Osteocyte (in vitro differentiated cells): Measurements from ENCODE around the gene HS2ST1. TPM values are rescaled to one million over a fixed set of nuclear protein-coding genes. Genes with fewer than 3 reads are reported as not detected.

Source experiments
- DNase-seq: peaks from one replicate; pipeline ENCODE4 v3.0.0; 2021; ENCODE audit warnings: mixed read lengths; ENCODE audit not compliant: unreplicated experiment; ENCODE audit errors: extremely low spot score
- H3K27ac Mint-ChIP-seq: one replicate; pipeline ENCODE4 v1.8.0; 2021; ENCODE audit warnings: mild to moderate bottlenecking, mixed read lengths; ENCODE audit not compliant: unreplicated experiment
- H3K27me3 Mint-ChIP-seq: one replicate; pipeline ENCODE4 v1.8.0; 2021; ENCODE audit warnings: mixed read lengths; ENCODE audit not compliant: unreplicated experiment
- H3K36me3 Mint-ChIP-seq: one replicate; pipeline ENCODE4 v1.8.0; 2021; ENCODE audit warnings: mixed read lengths; ENCODE audit not compliant: unreplicated experiment
- H3K4me1 Mint-ChIP-seq: one replicate; pipeline ENCODE4 v1.8.0; 2021; ENCODE audit warnings: mixed read lengths; ENCODE audit not compliant: unreplicated experiment
- H3K4me3 Mint-ChIP-seq: one replicate; pipeline ENCODE4 v1.8.0; 2021; ENCODE audit warnings: mild to moderate bottlenecking, moderate library complexity, mixed read lengths; ENCODE audit not compliant: unreplicated experiment
- H3K9me3 Mint-ChIP-seq: one replicate; pipeline ENCODE4 v1.8.0; 2021; ENCODE audit warnings: mixed read lengths; ENCODE audit not compliant: unreplicated experiment
- CTCF ChIP-seq: fragments of 200-600 bp; sonication (generic); IDR thresholded peaks from 2 replicates; pipeline ENCODE4 v1.5.0; 2021; ENCODE audit warnings: antibody characterized with exemption, mild to moderate bottlenecking, moderate library complexity
- total RNA-seq: library from RNA; stranded (reverse); gene quantifications from 2 replicates; pipeline ENCODE4 v1.2.1, GENCODE V29; 2021

The HS2ST1 gene
- total RNA-seq, 1 donor from 2014 or later = 26.8 TPM

- peaks cover 4% of the 10 kb centered on the region for H3K9me3 Mint-ChIP-seq
- no peak for DNase-seq
- H3K27me3 Mint-ChIP-seq = peaks cover 13% of the 10 kb centered on the region
- H3K36me3 Mint-ChIP-seq = no peaks in the 10 kb centered on the region
- no peak for TF ChIP-seq CTCF
- no peak overlapping the region for H3K27ac Mint-ChIP-seq
- no peak overlapping the region for H3K4me3 Mint-ChIP-seq
- H3K4me1 Mint-ChIP-seq = peaks cover 9% of the 10 kb centered on the region
These were observed 230.5 kb downstream of the HS2ST1 start for GRCh38 chr1:87144981-87145380.

- H3K9me3 Mint-ChIP-seq = peaks cover 4% of the 10 kb centered on the region
- no peak for TF ChIP-seq CTCF
- DNase-seq = no peak
- H3K4me3 Mint-ChIP-seq = no peak overlapping the region
- peaks cover 23% of the 10 kb centered on the region for H3K4me1 Mint-ChIP-seq
- no peaks in the 10 kb centered on the region for H3K36me3 Mint-ChIP-seq
- peaks cover 13% of the 10 kb centered on the region for H3K27me3 Mint-ChIP-seq
- H3K27ac Mint-ChIP-seq = no peak overlapping the region
These were observed 232.1 kb downstream of the HS2ST1 start for GRCh38 chr1:87146538-87146937.

GRCh38 chr1:87146986-87147385, 232.6 kb downstream of the HS2ST1 start:
- H3K36me3 Mint-ChIP-seq = no peaks in the 10 kb centered on the region
- no peak overlapping the region for H3K4me3 Mint-ChIP-seq

GRCh38 chr1:87147851-87148250, 233.4 kb downstream of the HS2ST1 start:
- no peaks in the 10 kb centered on the region for H3K36me3 Mint-ChIP-seq
- no peak overlapping the region for H3K27ac Mint-ChIP-seq
- no peak overlapping the region for H3K4me3 Mint-ChIP-seq
- H3K9me3 Mint-ChIP-seq = peaks cover 4% of the 10 kb centered on the region
- DNase-seq = no peak
- H3K4me1 Mint-ChIP-seq = peaks cover 32% of the 10 kb centered on the region
- TF ChIP-seq CTCF = no peak
- peaks cover 13% of the 10 kb centered on the region for H3K27me3 Mint-ChIP-seq

More at GRCh38 chr1:87146986-87147385, 232.6 kb downstream of the HS2ST1 start:
- no peak for DNase-seq
- Mint-ChIP-seq H3K27me3 (peaks cover 13% of the 10 kb centered on the region), H3K4me1 (peaks cover 27% of the 10 kb centered on the region), H3K9me3 (peaks cover 4% of the 10 kb centered on the region), H3K27ac (no peak overlapping the region)
- no peak for TF ChIP-seq CTCF

- Mint-ChIP-seq H3K27ac (no peak overlapping the region), H3K9me3 (peaks cover 4% of the 10 kb centered on the region), H3K4me3 (no peak overlapping the region), H3K36me3 (no peaks in the 10 kb centered on the region), H3K27me3 (peaks cover 13% of the 10 kb centered on the region), H3K4me1 (peaks cover 32% of the 10 kb centered on the region)
- no peak for TF ChIP-seq CTCF
- no peak for DNase-seq
These were observed 234.2 kb downstream of the HS2ST1 start for GRCh38 chr1:87148661-87149060.
